H1 (cell line): ENCODE results near the gene ANKUB1. TPM values are rescaled to one million over a fixed set of nuclear protein-coding genes. Genes with fewer than 3 reads are reported as not detected.

Experiments used
- GABPA ChIP-seq: IDR thresholded peaks from 2 replicates; pipeline ENCODE4 v1.6.1; 2011; ENCODE audit warnings: mild to moderate bottlenecking, low read length, moderate library complexity, borderline replicate concordance; ENCODE audit not compliant: insufficient read depth
- JUN ChIP-seq: IDR thresholded peaks from 2 replicates; pipeline ENCODE4 v1.6.1; 2011; ENCODE audit warnings: low read depth, mild to moderate bottlenecking, improper control_type of control experiment, low read length
- NANOG ChIP-seq: IDR thresholded peaks from 2 replicates; pipeline ENCODE4 v1.6.1; 2011; ENCODE audit warnings: low read length, low read depth, mild to moderate bottlenecking, inconsistent platforms; ENCODE audit not compliant: insufficient read depth, poor library complexity, severe bottlenecking
- NRF1 ChIP-seq: IDR thresholded peaks from 2 replicates; pipeline ENCODE4 v1.6.1; 2011; ENCODE audit warnings: mild to moderate bottlenecking, low read depth, low read length, improper control_type of control experiment
- POU5F1 ChIP-seq: IDR thresholded peaks from 2 replicates; pipeline ENCODE4 v1.6.1; 2011; ENCODE audit warnings: low read depth, mild to moderate bottlenecking, low read length, moderate library complexity
- RNF2 ChIP-seq: fragments of 200-900, 300-1000 bp; sonication (generic); IDR thresholded peaks from 2 replicates; pipeline ENCODE4 v1.7.1; 2016; ENCODE audit warnings: borderline replicate concordance, low read depth, mild to moderate bottlenecking, antibody characterized with exemption, low read length; ENCODE audit not compliant: poor library complexity, severe bottlenecking; ENCODE audit errors: missing control alignments
- SIX5 ChIP-seq: IDR thresholded peaks from 2 replicates; pipeline ENCODE4 v1.6.1; 2011; ENCODE audit warnings: mild to moderate bottlenecking, low read depth, low read length
- TCF12 ChIP-seq: IDR thresholded peaks from 2 replicates; pipeline ENCODE4 v1.6.1; 2011; ENCODE audit warnings: low read depth, mild to moderate bottlenecking, low read length
- polyA plus RNA-seq, 7 experiments: library from polyadenylated mRNA; depleted of rRNA in 3 of 7; stranded (reverse) in 5 of 7; unstranded in 2 of 7; fragments of >200 nt in 5 of 7; fragments of 200-250 nt in 2 of 7; gene quantifications; 1 replicate in 5 of 7; 2 replicates in 1 of 7; 4 replicates in 1 of 7; pipeline versions ENCODE4 v1.2.1 to v1.2.3, GENCODE V29; 2011 to 2013; ENCODE audit warnings: missing spikeins in 2 of 7, mixed read lengths in 2 of 7
- total RNA-seq: library from RNA; stranded (reverse); fragmentation: NEBNext Ultra II Directional; extraction: Animal tissue kit (Norgen Biotek cat#: 25700); gene quantifications from 2 replicates; pipeline ENCODE4 v1.2.1, GENCODE V29; 2021

The ANKUB1 gene
- total and polyA plus RNA-seq, 2 of the 8 experiments (the other 6 are each of a cell fraction or from before 2014, with no cell fraction given) = not detected

GRCh38 chr3:149808209-149808829 is 16.0 kb upstream of the ANKUB1 start (continued):
- no peak for TF ChIP-seq JUN
- TF ChIP-seq NANOG = no peak
- TF ChIP-seq NRF1 = no peak
- no peak for TF ChIP-seq POU5F1
- TF ChIP-seq RNF2 = no peak
- no peak for TF ChIP-seq GABPA
- TF ChIP-seq SIX5 = no peak
- TF ChIP-seq TCF12 = no peak
